SW 1271 (cell line): Measurements from ENCODE around the gene SUSD6.
A peak's percentile ranks its signal among the peaks of the same experiment; 100 is the strongest.
"Not testable (repeated sequence)": the region's sequence is repeated elsewhere in the genome, so short reads cannot be mapped to it uniquely, and the experiment has no call there.

Experiments
- DNase-seq, 2 experiments: peaks; one replicate each; lab custom pipeline; 2025; lab: John Stamatoyannopoulos, UW

The SUSD6 gene

DNA sequence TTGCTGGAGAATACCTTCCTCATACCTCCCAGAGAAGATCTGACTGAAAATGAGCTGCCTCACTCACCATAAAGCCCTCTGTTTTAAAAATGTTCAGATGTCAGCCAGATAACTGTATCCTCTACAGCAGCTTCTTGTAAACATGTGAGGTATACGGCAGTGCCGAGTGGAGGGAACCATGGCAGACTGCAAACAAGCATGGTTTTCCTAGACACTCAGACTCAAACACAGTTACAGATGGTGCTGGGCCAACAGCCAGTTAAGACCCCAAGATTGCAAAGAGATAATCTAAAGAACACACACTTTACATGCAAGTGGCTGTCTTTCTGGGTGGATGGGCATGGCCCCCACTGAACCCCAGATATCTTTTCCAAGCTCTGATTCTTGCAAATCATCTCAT is 20.1 kb upstream of the SUSD6 start:
- DNase-seq: no peak

DNA sequence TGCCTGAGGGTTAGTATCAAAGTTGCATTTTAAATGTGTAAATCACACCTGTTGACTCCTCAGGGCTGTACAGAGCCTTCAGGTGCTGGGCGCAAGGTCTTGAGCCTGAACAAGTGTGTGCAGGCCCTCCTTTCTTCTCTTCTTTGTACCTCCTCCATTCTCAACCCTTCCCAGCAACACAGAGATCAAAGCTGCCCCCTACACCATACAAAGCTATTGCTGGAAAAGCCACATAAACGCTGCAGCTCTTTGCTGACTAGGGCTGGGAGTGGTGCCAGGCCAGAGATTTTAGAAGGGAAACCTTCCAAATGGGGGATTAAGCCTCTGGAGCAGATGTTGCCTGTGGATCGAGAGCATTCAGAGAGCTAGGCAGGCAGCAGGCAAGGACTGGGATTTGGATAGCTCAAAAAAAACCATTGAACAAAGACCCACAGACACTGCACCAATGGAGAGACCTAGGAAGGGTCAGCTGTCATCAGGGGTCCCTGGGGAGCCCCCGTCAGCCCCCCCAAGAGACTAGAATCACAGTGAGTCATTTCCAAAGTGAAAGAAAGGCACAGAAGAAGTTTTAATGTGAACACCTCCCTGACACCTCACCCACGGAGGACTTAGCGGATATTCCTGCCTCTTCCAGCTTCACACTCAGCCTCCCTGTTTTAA is 18.2 kb upstream of the SUSD6 start:
- DNase-seq: no peak

DNA sequence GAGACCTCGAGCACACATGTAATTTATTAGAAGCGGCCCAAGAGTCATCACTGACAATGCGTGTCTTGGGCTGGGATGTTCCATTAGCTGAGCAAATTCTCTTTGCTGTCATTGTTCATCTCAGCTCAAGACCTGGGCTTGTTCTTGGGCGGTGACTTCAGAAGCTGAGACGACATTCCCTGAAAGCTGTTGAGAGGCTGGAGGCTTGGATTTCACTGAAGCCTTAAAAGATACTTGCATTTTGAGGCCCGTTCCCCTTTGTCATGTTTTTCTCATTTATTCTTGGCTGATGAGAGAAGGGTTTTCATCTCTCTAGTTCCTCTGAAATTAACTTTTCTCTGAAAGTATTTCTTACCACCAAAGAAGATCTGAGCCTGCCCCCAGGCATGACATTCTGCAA is 16.6 kb upstream of the SUSD6 start:
- no peak for DNase-seq

DNA sequence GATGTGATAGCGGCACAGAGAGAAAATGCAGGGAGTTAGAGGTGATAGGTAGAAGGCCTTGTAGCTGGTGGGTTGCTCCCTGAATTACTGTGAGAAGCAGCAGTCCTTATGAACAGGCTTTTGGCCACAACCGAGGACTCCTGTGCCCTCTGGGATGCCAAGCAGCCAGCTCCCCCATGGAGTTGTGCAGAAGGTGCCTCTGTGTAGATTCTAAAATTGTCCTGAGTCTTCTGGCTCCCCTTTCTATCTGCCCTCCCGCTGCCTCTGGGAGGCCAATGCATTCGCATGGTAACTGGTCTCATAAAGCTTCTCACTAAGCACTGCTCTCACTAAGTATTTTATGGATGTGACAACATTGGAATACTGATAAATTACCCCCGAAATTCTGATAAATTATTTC is 16.1 kb upstream of the SUSD6 start:
- no peak for DNase-seq

DNA sequence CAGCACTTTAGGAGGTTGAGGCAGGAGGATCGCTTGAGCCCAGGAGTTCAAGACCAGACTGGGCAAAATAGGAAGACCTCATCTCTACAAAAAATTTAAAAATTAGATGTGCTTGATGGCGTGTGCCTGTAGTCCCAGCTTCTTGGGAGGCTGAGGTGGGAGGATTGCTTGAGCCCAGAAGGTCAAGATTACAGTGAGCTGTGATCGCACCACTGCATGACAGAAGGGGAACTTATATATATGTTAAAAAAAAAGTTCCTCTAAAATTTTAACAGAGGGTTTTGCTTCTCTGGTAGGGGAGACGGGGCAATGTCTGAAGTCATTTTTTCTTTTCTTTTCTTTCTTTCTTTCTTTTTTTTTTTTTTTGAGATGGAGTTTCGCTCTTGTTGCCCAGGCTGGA is 12.0 kb upstream of the SUSD6 start:
- DNase-seq: not testable (repeated sequence)

DNA sequence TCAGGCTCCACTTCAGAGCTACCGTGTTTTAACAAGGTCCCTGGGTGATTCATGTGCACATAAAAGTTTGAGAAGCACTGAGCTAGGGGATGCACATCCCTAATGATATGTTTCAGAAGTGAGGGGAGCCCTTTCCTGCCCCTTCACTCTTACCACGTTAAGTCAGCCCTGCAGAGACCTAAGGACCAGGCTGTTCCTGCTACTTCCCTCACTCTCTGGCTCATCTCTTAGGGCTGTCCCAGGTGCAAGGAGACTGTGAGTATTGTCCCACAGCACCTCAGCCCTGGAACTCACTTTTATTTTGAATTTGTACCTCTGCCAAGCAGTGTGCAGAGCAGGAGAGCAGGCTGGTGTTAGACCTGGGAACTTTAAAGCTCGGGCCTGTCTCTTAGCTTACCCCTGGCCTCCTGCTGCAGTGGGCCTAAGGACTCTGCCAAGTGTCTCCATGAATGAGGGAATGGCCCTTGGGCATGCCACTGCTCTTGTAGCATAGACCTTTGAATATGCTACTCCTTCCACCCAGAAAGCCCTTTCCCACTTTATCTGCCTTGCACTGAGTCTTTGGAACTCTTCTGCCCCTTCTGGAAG is 11.0 kb upstream of the SUSD6 start:
- no peak for DNase-seq

DNA sequence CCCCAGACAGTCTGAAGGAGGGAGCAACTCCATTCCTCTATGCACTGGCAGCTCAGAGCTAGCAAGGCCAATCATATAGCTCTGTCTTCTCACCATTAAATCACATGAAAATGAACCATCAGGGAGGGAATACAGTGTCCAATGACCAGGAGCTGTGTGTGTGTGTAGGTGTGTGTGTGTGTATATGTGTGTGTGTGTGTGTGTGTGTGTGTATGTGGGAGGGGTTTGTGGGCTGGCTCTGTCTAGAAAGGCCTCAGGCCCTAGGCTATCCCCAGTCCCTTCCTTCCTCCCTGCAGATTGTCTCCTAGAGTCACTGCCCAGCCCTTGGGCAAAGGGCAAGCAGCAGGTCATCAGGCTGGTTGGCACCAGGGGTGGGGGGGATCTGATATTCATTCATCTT is 5.7 kb upstream of the SUSD6 start:
- DNase-seq: no peak

DNA sequence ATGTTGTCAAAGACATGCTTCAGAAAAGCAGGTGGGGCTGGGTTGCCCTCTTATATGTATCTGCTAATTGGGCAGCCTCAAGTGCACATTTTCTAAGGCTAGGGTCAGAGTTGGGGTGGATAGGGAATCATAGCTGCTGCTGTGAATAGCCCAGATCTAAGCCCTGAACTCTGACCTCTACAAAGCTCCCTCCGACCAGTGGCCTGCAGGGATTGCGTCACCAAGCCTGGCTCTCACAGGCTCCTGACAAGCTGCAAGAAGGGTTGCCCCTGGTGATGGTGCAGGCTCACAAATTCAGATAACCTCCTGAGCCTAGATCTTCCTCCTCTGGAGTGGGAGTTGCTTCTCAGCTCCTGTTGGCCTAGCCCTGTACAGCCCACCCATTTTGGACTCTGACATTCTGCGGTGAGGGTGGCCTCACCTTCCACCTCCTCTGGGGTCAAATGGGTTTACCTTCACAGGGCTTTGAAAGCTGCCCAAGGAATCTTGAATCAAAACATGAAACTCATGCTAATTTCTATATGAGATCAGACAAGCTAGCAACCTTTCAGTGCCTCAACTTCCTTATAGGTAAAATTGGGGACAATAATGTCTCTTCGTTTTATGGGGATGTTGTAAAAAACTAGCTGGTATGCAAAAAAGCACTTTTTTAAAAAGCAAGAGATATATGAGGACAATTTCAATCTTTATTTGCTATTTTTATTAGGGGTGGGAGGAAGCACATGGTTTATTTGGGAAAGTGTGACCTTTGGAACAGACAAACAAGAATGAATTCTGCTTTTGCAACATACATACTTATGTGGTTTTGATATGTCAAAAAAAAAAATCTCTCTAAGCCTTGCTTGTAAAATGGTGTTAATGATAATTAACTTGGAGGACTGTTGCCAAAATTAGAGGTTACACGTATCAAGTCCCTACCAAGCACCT is 4.9 kb upstream of the SUSD6 start:
- no peak for DNase-seq

DNA sequence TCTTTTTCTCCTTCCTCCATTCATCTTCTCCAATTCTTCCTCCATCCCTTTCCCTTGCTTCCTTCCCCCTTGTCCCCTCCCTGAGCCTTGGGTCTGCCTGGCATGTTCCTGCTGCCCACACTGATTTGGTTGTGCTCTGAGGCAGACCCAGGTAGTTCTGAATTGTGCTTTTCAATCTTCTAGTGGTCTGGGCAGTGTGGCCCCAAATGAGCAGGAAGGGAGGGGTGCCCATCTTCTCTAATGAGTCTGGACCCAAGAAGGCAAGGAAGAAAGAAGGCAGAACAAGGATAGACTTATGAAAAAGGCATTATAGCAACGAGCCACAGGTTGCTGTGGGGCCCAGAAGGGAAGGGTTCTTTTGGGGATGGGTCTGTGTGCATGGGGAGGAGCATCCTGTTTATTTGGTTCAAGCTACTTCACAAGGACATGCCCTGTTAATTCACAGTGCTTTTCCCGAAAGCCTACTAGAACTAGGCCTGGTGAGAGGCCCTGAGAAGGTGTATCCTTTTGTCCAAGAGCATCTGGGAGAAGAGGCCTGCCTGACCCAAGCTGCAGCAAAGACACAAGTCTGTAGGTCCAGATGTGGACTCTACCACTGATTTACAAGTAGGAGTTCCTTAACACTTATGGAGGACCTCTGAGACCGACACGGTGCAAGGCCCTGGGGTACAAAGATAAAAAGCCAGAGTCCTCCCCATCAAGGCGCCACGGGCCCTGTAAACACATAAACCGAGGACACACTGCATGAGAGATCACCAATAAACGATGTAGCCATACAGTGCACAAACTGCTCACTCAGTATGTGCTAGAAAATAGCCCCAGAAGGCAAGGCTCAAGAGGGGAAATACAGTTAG is 1.1 kb upstream of the SUSD6 start:
- no peak for DNase-seq

DNA sequence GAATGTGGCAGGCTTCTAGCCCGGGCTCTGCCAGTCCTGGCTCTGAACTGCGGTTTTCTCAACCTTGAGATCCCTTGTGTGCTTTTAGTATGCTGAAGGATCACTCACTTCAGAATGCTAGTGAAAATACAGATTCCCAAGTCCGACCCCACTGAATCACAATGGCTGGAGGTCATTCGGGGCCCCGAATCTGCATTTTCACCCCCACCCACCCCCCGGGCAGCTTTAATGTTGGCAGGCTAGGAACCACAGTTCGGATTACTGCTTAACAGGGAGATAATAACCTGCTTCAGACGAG is 573 bp upstream of the SUSD6 start:
- DNase-seq: no peak

DNA sequence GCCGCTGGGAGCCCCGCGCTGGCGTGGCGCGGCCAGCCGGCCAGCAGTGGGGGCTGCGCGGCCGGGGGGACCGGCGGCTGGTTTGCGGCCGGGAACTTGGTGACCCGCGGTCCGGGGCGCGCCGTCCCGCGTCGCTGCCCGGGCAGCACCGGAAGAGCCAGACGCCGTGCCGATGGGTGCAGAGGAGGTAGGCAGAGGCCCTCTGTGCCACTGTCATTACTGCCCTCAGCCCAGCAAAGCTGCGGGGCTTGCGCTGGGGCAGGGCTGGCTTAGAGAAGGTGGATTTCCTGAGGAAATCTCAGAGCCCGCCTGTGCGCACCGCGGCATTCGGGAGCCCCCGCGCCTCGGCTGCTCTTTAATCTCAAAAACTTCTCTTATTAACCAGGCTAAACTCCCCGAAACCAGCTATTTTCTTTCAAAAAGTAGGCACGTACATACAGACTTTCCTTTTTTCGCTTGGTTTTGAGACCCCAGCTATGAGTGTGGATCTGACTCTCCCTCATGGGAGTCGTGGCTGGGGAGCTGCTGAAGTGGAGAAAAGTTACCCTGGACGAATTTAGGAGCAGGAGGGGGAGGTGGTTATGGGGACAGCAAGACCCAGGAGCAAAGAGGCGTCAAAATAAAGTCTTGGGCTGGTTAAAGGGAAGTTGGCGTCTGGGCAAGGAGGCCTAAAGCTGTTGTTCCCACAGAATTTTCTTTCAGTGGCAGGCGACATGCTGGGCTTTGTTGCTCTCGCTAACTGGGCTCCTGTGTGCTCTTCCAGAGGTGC is 802 bp downstream of the SUSD6 start:
- peak in 1 of 2 experiments; percentile 17 for DNase-seq

DNA sequence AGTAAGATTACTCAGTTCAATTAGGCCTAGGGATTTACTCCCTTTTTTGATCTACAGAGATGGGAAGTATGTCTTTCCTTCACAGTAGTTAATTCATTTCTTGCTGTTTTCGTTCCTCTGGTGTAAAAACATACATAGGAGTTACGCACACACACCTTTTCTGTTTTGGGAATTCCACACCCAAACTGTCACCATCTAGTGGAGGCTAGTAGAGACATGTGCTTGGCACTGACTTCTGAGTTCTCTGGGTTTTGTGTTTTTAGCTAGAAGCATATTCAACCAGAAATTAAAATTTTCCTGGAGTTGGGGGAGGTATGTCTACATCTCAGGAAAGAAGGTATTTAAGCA is 1.4 kb downstream of the SUSD6 start:
- DNase-seq: no peak

DNA sequence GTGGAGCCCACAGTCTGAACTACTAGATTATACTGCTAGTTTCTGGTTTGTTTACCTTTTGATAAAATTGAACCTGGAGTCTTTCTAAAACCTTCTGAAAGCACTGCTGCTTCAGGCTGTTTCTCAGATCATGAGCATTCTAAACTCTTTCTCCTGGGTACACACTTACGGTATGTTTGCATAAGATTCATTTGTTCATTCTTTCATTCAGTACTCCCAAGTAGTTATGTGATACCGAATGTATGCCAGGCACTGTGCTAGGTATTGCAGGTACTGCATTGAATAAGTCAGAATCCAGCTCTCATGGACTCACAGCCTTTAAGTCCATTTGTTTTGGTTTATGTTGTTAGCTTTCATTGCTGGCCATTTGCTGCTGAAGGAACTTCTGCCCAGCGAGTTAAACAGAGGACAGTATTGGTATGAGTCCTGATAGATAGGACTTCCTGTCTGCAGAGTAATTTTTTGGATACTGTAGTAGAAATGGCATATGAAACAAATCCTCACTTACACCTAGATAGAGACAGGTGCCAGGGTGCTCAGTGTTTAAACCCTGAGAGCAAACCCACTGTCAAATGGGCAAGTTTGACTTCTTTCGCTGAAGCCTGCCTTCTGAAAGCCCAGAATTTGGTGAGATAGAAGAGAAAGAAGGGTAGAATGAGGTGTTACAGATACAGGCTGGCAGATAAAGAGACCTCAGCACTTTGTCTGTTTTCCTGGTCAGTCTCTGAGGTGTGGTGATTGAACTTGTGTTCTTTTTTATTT is 2.1 kb downstream of the SUSD6 start:
- no peak for DNase-seq

DNA sequence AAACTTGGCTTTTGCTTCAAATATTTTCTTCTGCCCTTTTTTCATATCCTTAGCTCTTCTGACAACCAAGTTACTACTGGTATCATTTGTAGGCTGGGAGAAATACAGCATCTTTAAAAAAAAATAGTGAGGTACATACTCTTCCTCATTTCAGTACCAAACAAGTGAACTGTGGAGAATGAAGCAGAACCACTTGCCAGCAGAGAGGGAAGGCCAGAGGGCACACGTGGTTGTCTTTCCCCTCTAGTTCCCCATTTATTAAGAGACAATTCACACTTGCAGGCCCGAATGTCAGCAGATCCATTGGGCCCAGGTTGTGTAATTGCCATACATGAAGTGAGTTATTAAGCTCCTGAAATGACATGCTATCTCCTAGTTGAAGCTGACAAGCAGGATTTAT is 3.2 kb downstream of the SUSD6 start:
- no peak for DNase-seq

DNA sequence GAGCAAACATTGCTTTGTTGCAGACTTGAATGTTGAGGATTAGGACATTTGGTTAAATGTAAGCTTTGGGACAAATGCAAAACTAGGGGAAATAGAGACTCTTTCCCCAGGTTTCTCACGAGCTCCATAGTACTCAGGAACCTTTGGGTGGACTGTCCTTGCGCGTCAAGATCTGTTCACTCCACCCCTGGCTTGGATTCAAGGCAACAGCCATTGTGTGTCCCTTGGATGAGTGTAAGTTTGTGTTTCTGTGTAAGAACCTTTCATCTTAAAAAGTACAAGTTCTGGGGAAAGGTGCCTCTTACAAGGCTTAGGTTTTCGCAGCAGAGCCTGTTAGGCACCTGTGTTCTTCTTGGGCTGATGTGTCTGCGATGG is 3.7 kb downstream of the SUSD6 start:
- DNase-seq: no peak

DNA sequence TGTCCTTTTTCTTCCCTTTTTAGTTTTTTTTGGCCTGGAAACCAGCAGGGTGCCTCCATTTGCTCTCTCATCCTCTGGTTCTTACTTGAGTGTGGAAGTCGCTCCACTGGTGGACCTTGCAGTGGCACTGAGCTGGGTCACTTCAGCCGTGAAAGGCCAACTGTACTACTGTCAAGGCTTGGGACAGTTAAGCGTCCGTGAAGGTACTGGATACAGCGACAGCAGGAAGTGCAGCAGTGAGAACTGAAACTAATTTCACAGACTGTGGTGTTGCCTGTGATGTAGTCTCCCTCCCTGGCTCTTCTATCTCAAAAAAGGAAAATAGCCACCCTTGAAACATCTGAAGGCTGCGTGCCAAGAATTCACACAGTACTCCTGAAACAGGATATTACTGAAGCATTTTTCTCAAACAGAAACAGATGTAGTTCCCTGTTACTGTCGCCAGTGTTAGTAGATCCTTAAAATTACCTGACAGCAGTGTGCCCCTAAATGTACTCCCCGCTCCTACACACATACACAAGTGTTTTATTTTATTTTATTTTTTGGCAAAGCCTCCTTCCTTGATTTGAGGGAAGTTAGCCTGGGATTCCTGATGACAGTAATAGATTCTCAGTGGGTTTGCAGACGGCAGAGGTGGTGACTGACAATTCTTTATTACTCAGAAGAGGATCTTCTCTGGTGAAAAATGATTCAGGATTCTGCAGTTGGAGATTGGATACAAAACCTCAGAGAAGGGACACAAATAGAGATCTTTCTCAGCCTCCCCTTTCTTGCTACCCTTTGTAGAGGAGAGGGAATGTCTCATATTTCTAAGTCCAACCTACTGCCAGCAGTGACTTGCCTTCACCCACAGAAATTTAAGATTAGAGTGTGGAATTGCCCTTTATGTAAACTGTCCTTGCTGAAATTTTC is 4.4 kb downstream of the SUSD6 start:
- no peak for DNase-seq

DNA sequence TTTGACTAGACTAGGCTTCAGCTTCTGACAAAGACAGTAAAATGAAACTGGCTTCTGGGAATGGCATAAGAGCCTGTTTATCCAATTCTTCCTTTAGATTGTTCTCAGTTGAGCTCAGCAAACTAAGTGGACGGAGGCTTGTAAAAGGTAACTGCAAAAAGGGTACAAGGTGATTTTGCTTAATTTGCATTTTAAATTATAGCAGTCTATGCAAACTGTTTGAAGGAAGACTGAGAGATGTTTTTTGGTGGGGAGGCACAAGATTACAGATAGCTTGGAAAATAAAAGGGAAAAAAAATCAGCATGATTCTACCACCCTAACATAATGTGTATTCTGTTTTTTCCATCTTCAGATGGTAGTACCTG is 5.0 kb downstream of the SUSD6 start:
- DNase-seq: no peak

DNA sequence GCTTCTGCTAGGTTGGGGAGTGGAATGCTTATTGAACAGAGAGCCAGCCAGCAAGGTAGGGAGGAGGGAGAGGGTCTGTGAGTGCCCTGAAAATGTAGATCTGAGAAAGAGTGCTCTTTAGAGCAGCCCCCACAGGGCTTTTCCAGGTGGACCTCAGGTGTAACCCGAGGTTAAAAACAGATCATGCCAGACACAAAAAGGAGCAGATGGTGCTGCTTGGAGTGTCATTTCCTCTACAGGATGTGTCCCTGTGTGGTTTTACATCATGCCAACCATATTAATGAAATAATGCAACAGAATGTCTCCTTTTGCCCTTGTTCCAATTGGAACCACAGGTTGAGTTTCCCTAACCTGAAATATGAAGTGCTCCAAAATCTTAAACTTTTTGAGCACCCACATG is 6.4 kb downstream of the SUSD6 start:
- no peak for DNase-seq

DNA sequence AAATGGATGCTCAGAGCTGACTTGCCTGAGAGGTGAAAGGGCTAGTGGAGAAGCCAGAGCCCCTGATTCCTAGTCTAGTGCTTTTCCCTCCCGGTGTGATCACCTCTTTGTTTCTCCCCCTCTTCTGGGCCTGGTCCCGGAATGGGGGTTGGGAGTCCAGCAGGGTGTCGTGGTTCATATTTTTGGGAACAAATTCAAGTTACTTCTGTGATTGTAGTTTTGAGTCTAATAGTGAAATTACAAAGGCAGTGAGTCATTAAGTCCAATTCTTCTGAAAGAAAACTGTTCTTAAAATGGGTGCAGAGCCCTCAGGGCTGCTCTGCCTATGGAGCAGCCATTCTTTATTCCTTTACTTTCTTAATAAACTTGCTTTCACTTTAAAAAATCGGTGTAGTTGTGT is 7.6 kb downstream of the SUSD6 start:
- DNase-seq: no peak

DNA sequence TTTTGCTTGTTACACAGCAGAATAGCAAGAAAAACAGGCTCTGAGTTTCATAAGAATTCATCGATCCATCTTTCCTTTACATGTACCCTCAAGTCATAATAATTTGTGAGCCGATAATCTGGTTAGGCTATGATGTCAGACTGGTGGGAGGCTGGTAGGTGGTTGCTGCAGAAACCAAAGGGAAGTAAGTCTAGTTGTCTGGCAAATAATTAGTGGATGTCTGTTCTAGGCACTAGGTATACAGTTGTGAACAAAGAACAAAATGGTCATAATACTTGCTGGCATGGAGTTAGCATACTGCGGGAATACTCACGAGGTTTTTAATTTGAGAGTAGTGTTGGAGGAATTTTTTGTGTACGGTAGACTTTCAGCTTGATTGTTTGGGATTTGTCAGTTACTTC is 8.8 kb downstream of the SUSD6 start:
- no peak for DNase-seq
